HG02870 (cell line): Measurements from ENCODE around the gene SPOCD1.

Experiments used
- ATAC-seq: cut with Tn5 transposase; IDR thresholded peaks from one replicate; pipeline ENCODE4 v1.9.1; 2021; ENCODE audit warnings: mild to moderate bottlenecking, moderate library complexity; ENCODE audit not compliant: unreplicated experiment

The SPOCD1 gene

GRCh38 chr1:31801458-31801857 is 14.4 kb downstream of the SPOCD1 start:
- no peak for ATAC-seq

- no peak for ATAC-seq
These were observed 15.2 kb downstream of the SPOCD1 start for GRCh38 chr1:31800674-31800967.

- ATAC-seq = no peak
These were observed 15.7 kb downstream of the SPOCD1 start for GRCh38 chr1:31799895-31800673.

- no peak for ATAC-seq
These were observed 16.5 kb downstream of the SPOCD1 start for GRCh38 chr1:31799196-31799894.

GRCh38 chr1:31798433-31799195 is 17.2 kb downstream of the SPOCD1 start:
- no peak for ATAC-seq

- no peak for ATAC-seq
These were observed 17.8 kb downstream of the SPOCD1 start for GRCh38 chr1:31798086-31798432.

GRCh38 chr1:31797216-31797615 is 18.6 kb downstream of the SPOCD1 start:
- ATAC-seq = no peak

- no peak for ATAC-seq
These were observed 19.1 kb downstream of the SPOCD1 start for GRCh38 chr1:31796707-31797106.

- no peak for ATAC-seq
These were observed 19.8 kb downstream of the SPOCD1 start for GRCh38 chr1:31795801-31796621.

- no peak for ATAC-seq
These were observed 20.6 kb downstream of the SPOCD1 start for GRCh38 chr1:31795096-31795675.

- ATAC-seq = no peak
These were observed 22.1 kb downstream of the SPOCD1 start for GRCh38 chr1:31793586-31794285.

- ATAC-seq = no peak
These were observed 22.7 kb downstream of the SPOCD1 start for GRCh38 chr1:31793086-31793485.

GRCh38 chr1:31792541-31792940 is 23.3 kb downstream of the SPOCD1 start:
- ATAC-seq = no peak

GRCh38 chr1:31792116-31792515 is 23.7 kb downstream of the SPOCD1 start:
- ATAC-seq = no peak

GRCh38 chr1:31791131-31791858 is 24.5 kb downstream of the SPOCD1 start:
- no peak for ATAC-seq

- ATAC-seq = no peak
These were observed 25.2 kb downstream of the SPOCD1 start for GRCh38 chr1:31790641-31791091.

- ATAC-seq = no peak
These were observed 25.7 kb downstream of the SPOCD1 start for GRCh38 chr1:31790140-31790539.

- no peak for ATAC-seq
These were observed 26.4 kb downstream of the SPOCD1 start for GRCh38 chr1:31789259-31790065.
